GM19239 (cell line): ENCODE measurements around the gene SENP3.

Experiments
- DNase-seq: peaks from one replicate; pipeline ENCODE4 v3.0.0; 2011; ENCODE audit warnings: low spot score; ENCODE audit not compliant: insufficient read length
- FAIRE-seq: peaks from 2 replicates; lab custom pipeline; 2011; peaks lifted over from hg19 to GRCh38; lab: Jason Lieb, UNC

Gene SENP3

GRCh38 chr17:7575481-7575883 is 13.8 kb downstream of the SENP3 start:
- no peak for FAIRE-seq
- no peak for DNase-seq

GRCh38 chr17:7575959-7576358 is 14.2 kb downstream of the SENP3 start:
- DNase-seq (no peak), FAIRE-seq (no peak)

GRCh38 chr17:7576432-7576937 is 14.8 kb downstream of the SENP3 start:
- no peak for FAIRE-seq
- no peak for DNase-seq

GRCh38 chr17:7577327-7578199 is 15.8 kb downstream of the SENP3 start:
- no peak for DNase-seq
- no peak for FAIRE-seq

GRCh38 chr17:7579001-7579833 is 17.5 kb downstream of the SENP3 start, which contains the start of gene CD68:
TSS of gene CD68 (plus strand) at chr17:7579638. CDS start at chr17:7579678, 40 bp downstream.
- DNase-seq (peak; percentile 62), FAIRE-seq (peak; percentile 95)

- DNase-seq: no peak
Observed at GRCh38 chr17:7579834-7580603, 18.3 kb downstream of the SENP3 start.

GRCh38 chr17:7580604-7581575 is 19.2 kb downstream of the SENP3 start:
- FAIRE-seq: no peak
- no peak for DNase-seq

More at GRCh38 chr17:7579834-7580603, 18.3 kb downstream of the SENP3 start:
- FAIRE-seq: peak; percentile 14

GRCh38 chr17:7582396-7583252 is 20.9 kb downstream of the SENP3 start:
- FAIRE-seq: no peak
- no peak for DNase-seq

GRCh38 chr17:7583253-7584109 is 21.8 kb downstream of the SENP3 start, which contains the start of gene MPDU1:
TSS of gene MPDU1 (plus strand) at chr17:7583852. CDS start at chr17:7583863, 11 bp downstream.
- FAIRE-seq (no peak), DNase-seq (peak; percentile 72)

GRCh38 chr17:7586673-7587419 is 25.1 kb downstream of the SENP3 start:
- DNase-seq: no peak
- no peak for FAIRE-seq

- DNase-seq (no peak), FAIRE-seq (no peak)
Observed at GRCh38 chr17:7587420-7588151, 25.9 kb downstream of the SENP3 start.

- DNase-seq (no peak), FAIRE-seq (no peak)
Observed at GRCh38 chr17:7588553-7589203, 27.0 kb downstream of the SENP3 start.

GRCh38 chr17:7589204-7589868 is 27.6 kb downstream of the SENP3 start:
- FAIRE-seq (peak; percentile 63), DNase-seq (peak; percentile 88)

GRCh38 chr17:7589891-7590691 is 28.4 kb downstream of the SENP3 start, which contains the start of gene SOX15:
TSS of gene SOX15 (minus strand) at chr17:7590094. CDS start at chr17:7589676, 418 bp downstream.
- no peak for DNase-seq
- FAIRE-seq: no peak
